ENCODE measurements around the gene TBC1D22A. TPM values are rescaled to one million over a fixed set of nuclear protein-coding genes. Genes with fewer than 3 reads are reported as not detected.
A peak's percentile ranks its signal among the peaks of the same experiment; 100 is the strongest.

Gene TBC1D22A
- total and polyA plus RNA-seq, 2 experiments from 2014 or later, result 9.6 to 13.3 TPM

DNA sequence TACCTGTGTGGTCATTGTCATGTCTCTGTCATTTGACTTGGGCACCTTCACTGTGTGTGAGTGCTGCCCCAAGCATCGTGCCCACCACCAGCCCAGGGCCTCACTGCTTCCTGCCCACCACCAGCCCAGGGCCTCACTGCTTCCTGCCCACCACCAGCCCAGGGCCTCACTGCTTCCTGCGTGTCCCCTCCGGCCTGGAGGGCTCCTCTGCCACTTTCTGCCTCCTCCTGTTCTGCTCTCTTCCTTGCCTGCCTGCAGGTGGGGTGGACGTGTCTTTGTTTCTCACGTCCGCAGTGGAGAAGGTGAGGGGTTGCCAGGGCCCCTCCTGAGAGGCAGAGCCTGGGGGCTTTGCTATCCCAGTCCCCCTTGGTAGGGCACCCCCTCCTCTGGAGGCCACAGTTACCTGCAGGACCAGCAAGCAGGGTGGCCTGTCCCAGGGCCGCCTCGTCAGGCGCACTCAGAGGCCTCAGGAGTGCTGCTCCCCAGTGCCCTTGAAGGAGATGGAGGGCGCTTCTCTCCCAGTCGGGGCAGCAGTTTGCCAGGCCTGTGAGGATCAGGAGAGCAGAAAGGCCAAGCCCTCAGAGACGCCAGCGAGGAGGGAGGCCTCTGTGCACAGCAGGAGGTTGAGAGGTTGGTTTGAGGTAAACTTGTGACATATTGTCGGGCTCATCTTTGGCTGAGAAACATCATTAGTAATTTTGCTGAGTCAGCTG lies 290.7 kb downstream of the TBC1D22A start:
- Histone ChIP-seq H3K4me3 (no peak overlapping the region), H3K27me3 (ENCODE audit: insufficient read depth) (no peaks in the 10 kb centered on the region), H3K4me2 (no peak overlapping the region), H4K20me1 (replicated peaks; ENCODE audit: insufficient read depth) (no peaks in the 10 kb centered on the region), H3F3A (replicated peaks; ENCODE audit: low read depth) (no peaks in the 10 kb centered on the region), H3K27ac (ENCODE audit: low read depth) (no peak overlapping the region), H3K4me1 (ENCODE audit: insufficient read depth) (no peaks in the 10 kb centered on the region), H3K9me2 (ENCODE audit: insufficient read depth) (no peaks in the 10 kb centered on the region), H2AFZ (no peak overlapping the region), H3K36me3 (ENCODE audit: insufficient read depth) (no peaks in the 10 kb centered on the region), H3K79me2 (replicated peaks; ENCODE audit: insufficient read depth) (no peaks in the 10 kb centered on the region)
- Mint-ChIP-seq H3K27me3 (ENCODE audit: insufficient read depth, low read depth, poor library complexity) (peaks cover 7% of the 10 kb centered on the region), H3K4me3 (no peak overlapping the region), H3K27ac (peak overlapping the region; percentile 81), H3K36me3 (ENCODE audit: low read depth) (no peaks in the 10 kb centered on the region; the same call in 1 of the 3 replicates), H3K9me3 (no peaks in the 10 kb centered on the region), H3K4me1 (peaks cover 24% of the 10 kb centered on the region)
- ATAC-seq (no peak), DNase-seq (ENCODE audit: low spot score) (no peak)
- TF ChIP-seq, protein P1, sequence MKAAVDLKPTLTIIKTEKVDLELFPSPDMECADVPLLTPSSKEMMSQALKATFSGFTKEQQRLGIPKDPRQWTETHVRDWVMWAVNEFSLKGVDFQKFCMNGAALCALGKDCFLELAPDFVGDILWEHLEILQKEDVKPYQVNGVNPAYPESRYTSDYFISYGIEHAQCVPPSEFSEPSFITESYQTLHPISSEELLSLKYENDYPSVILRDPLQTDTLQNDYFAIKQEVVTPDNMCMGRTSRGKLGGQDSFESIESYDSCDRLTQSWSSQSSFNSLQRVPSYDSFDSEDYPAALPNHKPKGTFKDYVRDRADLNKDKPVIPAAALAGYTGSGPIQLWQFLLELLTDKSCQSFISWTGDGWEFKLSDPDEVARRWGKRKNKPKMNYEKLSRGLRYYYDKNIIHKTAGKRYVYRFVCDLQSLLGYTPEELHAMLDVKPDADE (IDR thresholded peaks at IDR 0.05), result no peak
- TF ChIP-seq POLR2AphosphoS5 (IDR thresholded peaks at IDR 0.05; ENCODE audit: low read depth), result no peak
- TF ChIP-seq, protein P2, sequence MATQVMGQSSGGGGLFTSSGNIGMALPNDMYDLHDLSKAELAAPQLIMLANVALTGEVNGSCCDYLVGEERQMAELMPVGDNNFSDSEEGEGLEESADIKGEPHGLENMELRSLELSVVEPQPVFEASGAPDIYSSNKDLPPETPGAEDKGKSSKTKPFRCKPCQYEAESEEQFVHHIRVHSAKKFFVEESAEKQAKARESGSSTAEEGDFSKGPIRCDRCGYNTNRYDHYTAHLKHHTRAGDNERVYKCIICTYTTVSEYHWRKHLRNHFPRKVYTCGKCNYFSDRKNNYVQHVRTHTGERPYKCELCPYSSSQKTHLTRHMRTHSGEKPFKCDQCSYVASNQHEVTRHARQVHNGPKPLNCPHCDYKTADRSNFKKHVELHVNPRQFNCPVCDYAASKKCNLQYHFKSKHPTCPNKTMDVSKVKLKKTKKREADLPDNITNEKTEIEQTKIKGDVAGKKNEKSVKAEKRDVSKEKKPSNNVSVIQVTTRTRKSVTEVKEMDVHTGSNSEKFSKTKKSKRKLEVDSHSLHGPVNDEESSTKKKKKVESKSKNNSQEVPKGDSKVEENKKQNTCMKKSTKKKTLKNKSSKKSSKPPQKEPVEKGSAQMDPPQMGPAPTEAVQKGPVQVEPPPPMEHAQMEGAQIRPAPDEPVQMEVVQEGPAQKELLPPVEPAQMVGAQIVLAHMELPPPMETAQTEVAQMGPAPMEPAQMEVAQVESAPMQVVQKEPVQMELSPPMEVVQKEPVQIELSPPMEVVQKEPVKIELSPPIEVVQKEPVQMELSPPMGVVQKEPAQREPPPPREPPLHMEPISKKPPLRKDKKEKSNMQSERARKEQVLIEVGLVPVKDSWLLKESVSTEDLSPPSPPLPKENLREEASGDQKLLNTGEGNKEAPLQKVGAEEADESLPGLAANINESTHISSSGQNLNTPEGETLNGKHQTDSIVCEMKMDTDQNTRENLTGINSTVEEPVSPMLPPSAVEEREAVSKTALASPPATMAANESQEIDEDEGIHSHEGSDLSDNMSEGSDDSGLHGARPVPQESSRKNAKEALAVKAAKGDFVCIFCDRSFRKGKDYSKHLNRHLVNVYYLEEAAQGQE (IDR thresholded peaks at IDR 0.05; ENCODE audit: unreplicated experiment), result no peak
- TF ChIP-seq NANOG (IDR thresholded peaks at IDR 0.05; ENCODE audit: borderline replicate concordance), result no peak

DNA sequence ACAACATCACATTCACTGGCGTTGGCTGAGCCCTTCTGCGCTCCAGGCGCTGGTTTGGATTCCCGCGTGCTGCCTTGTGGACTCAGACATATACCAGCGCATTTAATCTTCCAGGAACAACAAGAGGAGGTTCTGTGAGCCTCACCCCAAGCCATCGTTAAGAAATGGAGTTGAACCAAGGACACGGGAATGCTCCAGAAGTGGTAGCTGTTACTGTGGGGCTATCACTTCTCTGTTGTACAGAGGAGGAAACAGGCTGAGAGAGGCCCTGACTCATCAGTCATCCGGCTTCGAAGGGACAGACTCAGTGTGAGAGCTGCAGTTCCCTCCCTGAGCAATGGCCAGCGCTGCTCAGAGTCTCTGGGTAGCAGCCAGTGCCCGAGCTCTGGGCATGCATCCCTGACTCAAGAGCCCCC lies 291.3 kb downstream of the TBC1D22A start:
- DNase-seq (ENCODE audit: low spot score), result no peak
- Histone ChIP-seq H3K4me3 (no peak overlapping the region), H3F3A (replicated peaks; ENCODE audit: low read depth) (no peaks in the 10 kb centered on the region), H3K4me2 (no peak overlapping the region), H3K9me2 (ENCODE audit: insufficient read depth) (no peaks in the 10 kb centered on the region), H3K27me3 (ENCODE audit: insufficient read depth) (no peaks in the 10 kb centered on the region), H3K4me1 (ENCODE audit: insufficient read depth) (no peaks in the 10 kb centered on the region), H3K36me3 (ENCODE audit: insufficient read depth) (no peaks in the 10 kb centered on the region), H3K27ac (ENCODE audit: low read depth) (no peak overlapping the region), H4K20me1 (replicated peaks; ENCODE audit: insufficient read depth) (no peaks in the 10 kb centered on the region), H3K79me2 (replicated peaks; ENCODE audit: insufficient read depth) (no peaks in the 10 kb centered on the region), H2AFZ (no peak overlapping the region)
- H3K27ac Mint-ChIP-seq, result peak overlapping the region; percentile 81; the same call in 1 of the 2 replicates
- H3K36me3 Mint-ChIP-seq (ENCODE audit: low read depth), result no peaks in the 10 kb centered on the region; the same call in 1 of the 3 replicates
- H3K4me3 Mint-ChIP-seq, result no peak overlapping the region
- H3K9me3 Mint-ChIP-seq, result no peaks in the 10 kb centered on the region
- peaks cover 7% of the 10 kb centered on the region for H3K27me3 Mint-ChIP-seq (ENCODE audit: insufficient read depth, low read depth, poor library complexity)
- ATAC-seq, result no peak
- H3K4me1 Mint-ChIP-seq, result peaks cover 24% of the 10 kb centered on the region
- TF ChIP-seq JUNB (IDR thresholded peaks at IDR 0.05; ENCODE audit: unreplicated experiment) (no peak), NANOG (IDR thresholded peaks at IDR 0.05; ENCODE audit: borderline replicate concordance) (no peak), STAT1 (IDR thresholded peaks at IDR 0.05; ENCODE audit: unreplicated experiment) (no peak), EZH2 (IDR thresholded peaks at IDR 0.05; ENCODE audit: low read depth, unreplicated experiment) (no peak), EZH2phosphoT487 (IDR thresholded peaks at IDR 0.05; ENCODE audit: unreplicated experiment) (no peak), ZNF331 (CRISPR knock-in tag; IDR thresholded peaks at IDR 0.05; ENCODE audit: low read depth) (no peak), POLR2AphosphoS5 (IDR thresholded peaks at IDR 0.05; ENCODE audit: low read depth) (no peak), CREB1 (CRISPR knock-in tag; IDR thresholded peaks at IDR 0.05; ENCODE audit: low read depth) (no peak), ZNF114 (CRISPR knock-in tag; IDR thresholded peaks at IDR 0.05) (no peak)
- TF ChIP-seq, protein P1 (IDR thresholded peaks at IDR 0.05), result no peak
- TF ChIP-seq, protein P2 (IDR thresholded peaks at IDR 0.05; ENCODE audit: unreplicated experiment), result no peak
- TF ChIP-seq, protein P3, sequence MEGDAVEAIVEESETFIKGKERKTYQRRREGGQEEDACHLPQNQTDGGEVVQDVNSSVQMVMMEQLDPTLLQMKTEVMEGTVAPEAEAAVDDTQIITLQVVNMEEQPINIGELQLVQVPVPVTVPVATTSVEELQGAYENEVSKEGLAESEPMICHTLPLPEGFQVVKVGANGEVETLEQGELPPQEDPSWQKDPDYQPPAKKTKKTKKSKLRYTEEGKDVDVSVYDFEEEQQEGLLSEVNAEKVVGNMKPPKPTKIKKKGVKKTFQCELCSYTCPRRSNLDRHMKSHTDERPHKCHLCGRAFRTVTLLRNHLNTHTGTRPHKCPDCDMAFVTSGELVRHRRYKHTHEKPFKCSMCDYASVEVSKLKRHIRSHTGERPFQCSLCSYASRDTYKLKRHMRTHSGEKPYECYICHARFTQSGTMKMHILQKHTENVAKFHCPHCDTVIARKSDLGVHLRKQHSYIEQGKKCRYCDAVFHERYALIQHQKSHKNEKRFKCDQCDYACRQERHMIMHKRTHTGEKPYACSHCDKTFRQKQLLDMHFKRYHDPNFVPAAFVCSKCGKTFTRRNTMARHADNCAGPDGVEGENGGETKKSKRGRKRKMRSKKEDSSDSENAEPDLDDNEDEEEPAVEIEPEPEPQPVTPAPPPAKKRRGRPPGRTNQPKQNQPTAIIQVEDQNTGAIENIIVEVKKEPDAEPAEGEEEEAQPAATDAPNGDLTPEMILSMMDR (conservative IDR thresholded peaks at IDR 0.05; ENCODE audit: low read depth in 2 of 2), result no peak
